ENCODE data around the gene GOSR1. TPM values are rescaled to one million over a fixed set of nuclear protein-coding genes. Genes with fewer than 3 reads are reported as not detected.
A peak's percentile ranks its signal among the peaks of the same experiment; 100 is the strongest.
"Not testable (repeated sequence)": the region's sequence is repeated elsewhere in the genome, so short reads cannot be mapped to it uniquely, and the experiment has no call there.

The GOSR1 gene
- total and polyA plus RNA-seq, 4 donors = 29.0 to 39.8 (median 29.5) TPM

GRCh38 chr17:30520436-30520835 lies 43.2 kb downstream of the GOSR1 start:
- H3K36me3 ChIP-seq (ENCODE audit: control insufficient read depth, insufficient read depth, low read length) = peaks cover 33% of the 10 kb centered on the region
- peak in 1 of 6 donors; percentile 5 for DNase-seq (ENCODE audit: low read depth in 4 of 6, low spot score in 6 of 6)
- no peaks in the 10 kb centered on the region for H3K9me3 ChIP-seq (ENCODE audit: control insufficient read depth, insufficient read depth, low read length)
- no CpG with 5 or more reads among the region's 2 CpGs for WGBS (ENCODE audit: insufficient coverage)
- H3K27ac ChIP-seq (ENCODE audit: low read depth, low read length) = no peak overlapping the region
- no peak overlapping the region for H3K4me3 ChIP-seq (ENCODE audit: low read depth, low read length)
- H3K27me3 ChIP-seq (ENCODE audit: control insufficient read depth, insufficient read depth, low read length) = no peaks in the 10 kb centered on the region
- no peaks in the 10 kb centered on the region for H3K4me1 ChIP-seq (ENCODE audit: control insufficient read depth, insufficient read depth, low read length)

DNA sequence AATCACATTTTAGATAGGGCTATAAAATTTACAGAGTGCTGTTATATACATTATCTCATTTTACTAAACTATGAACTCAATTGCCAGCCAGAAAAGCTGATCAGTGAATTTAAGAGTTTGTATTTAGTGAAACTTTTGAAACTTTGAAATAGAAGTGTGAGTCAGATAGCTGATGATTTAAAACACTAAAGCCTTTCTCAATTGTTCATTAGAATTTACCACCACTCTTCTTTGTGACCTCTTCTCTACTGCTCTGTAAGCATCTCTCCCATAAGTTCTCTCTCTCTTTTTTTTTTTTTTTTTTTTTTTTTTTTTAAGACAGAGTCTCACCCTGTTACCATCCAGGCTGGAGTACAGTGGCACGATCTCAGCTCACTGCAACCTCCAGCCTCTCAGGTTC lies 43.7 kb downstream of the GOSR1 start:
- Histone ChIP-seq H3K27me3 (ENCODE audit: control insufficient read depth, insufficient read depth, low read length) (no peaks in the 10 kb centered on the region), H3K27ac (ENCODE audit: low read depth, low read length) (no peak overlapping the region), H3K4me1 (ENCODE audit: control insufficient read depth, insufficient read depth, low read length) (no peaks in the 10 kb centered on the region), H3K4me3 (ENCODE audit: low read depth, low read length) (no peak overlapping the region), H3K9me3 (ENCODE audit: control insufficient read depth, insufficient read depth, low read length) (no peaks in the 10 kb centered on the region), H3K36me3 (ENCODE audit: control insufficient read depth, insufficient read depth, low read length) (peaks cover 33% of the 10 kb centered on the region)
- no peak for DNase-seq (ENCODE audit: low read depth in 4 of 6, low spot score in 6 of 6)
- 100% methylated on average over 1 of the region's 1 CpG for WGBS (ENCODE audit: insufficient coverage)

DNA sequence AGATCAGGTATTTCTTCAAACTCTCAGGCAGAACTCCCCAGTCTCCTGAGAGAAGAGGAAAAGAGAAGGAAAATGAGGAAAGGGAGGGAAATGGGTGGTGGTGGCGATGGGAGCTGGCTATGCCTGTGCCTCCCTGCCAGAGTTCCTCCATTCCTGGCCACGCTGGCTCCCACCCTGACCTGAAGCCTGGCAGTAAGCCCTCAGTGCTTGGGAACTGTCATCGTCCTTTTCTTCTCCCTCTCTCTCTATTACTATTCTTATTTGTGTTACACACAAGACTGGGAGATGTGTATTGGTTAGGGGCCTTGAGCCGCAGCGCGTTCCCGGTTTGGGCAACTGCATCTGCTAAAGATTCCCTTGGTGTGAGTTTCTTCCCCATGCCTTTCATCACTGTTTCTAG lies 44.6 kb downstream of the GOSR1 start:
- Histone ChIP-seq H3K27ac (ENCODE audit: low read depth, low read length) (no peak overlapping the region), H3K27me3 (ENCODE audit: control insufficient read depth, insufficient read depth, low read length) (no peaks in the 10 kb centered on the region), H3K9me3 (ENCODE audit: control insufficient read depth, insufficient read depth, low read length) (no peaks in the 10 kb centered on the region), H3K36me3 (ENCODE audit: control insufficient read depth, insufficient read depth, low read length) (peaks cover 31% of the 10 kb centered on the region), H3K4me3 (ENCODE audit: low read depth, low read length) (no peak overlapping the region), H3K4me1 (ENCODE audit: control insufficient read depth, insufficient read depth, low read length) (no peaks in the 10 kb centered on the region)
- no CpG with 5 or more reads among the region's 7 CpGs for WGBS (ENCODE audit: insufficient coverage)
- DNase-seq (ENCODE audit: low read depth in 4 of 6, low spot score in 6 of 6) = no peak

- not testable (repeated sequence) for H3K27me3 ChIP-seq (ENCODE audit: control insufficient read depth, insufficient read depth, low read length); H3K4me3 ChIP-seq (ENCODE audit: low read depth, low read length); H3K4me1 ChIP-seq (ENCODE audit: control insufficient read depth, insufficient read depth, low read length); H3K9me3 ChIP-seq (ENCODE audit: control insufficient read depth, insufficient read depth, low read length); H3K27ac ChIP-seq (ENCODE audit: low read depth, low read length); DNase-seq (ENCODE audit: low read depth in 4 of 6, low spot score in 6 of 6)
- 97% methylated on average over 9 of the region's 35 CpGs for WGBS (ENCODE audit: insufficient coverage)
- peaks cover 30% of the 10 kb centered on the region for H3K36me3 ChIP-seq (ENCODE audit: control insufficient read depth, insufficient read depth, low read length)
Observed at GRCh38 chr17:30523236-30523635, 46.0 kb downstream of the GOSR1 start.

- WGBS (ENCODE audit: insufficient coverage) = 51% methylated on average over 2 of the region's 3 CpGs
- no peak overlapping the region for H3K27ac ChIP-seq (ENCODE audit: low read depth, low read length)
- no peak overlapping the region for H3K4me3 ChIP-seq (ENCODE audit: low read depth, low read length)
- no peaks in the 10 kb centered on the region for H3K9me3 ChIP-seq (ENCODE audit: control insufficient read depth, insufficient read depth, low read length)
- H3K27me3 ChIP-seq (ENCODE audit: control insufficient read depth, insufficient read depth, low read length) = no peaks in the 10 kb centered on the region
- peak in 1 of 6 donors; percentile 3 for DNase-seq (ENCODE audit: low read depth in 4 of 6, low spot score in 6 of 6)
- H3K4me1 ChIP-seq (ENCODE audit: control insufficient read depth, insufficient read depth, low read length) = no peaks in the 10 kb centered on the region
- H3K36me3 ChIP-seq (ENCODE audit: control insufficient read depth, insufficient read depth, low read length) = peaks cover 26% of the 10 kb centered on the region
Observed at GRCh38 chr17:30524847-30525246, 47.6 kb downstream of the GOSR1 start.

GRCh38 chr17:30526401-30526800 lies 49.2 kb downstream of the GOSR1 start:
- Histone ChIP-seq H3K27me3 (ENCODE audit: control insufficient read depth, insufficient read depth, low read length) (no peaks in the 10 kb centered on the region), H3K4me3 (ENCODE audit: low read depth, low read length) (no peak overlapping the region), H3K4me1 (ENCODE audit: control insufficient read depth, insufficient read depth, low read length) (no peaks in the 10 kb centered on the region), H3K27ac (ENCODE audit: low read depth, low read length) (no peak overlapping the region), H3K9me3 (ENCODE audit: control insufficient read depth, insufficient read depth, low read length) (no peaks in the 10 kb centered on the region), H3K36me3 (ENCODE audit: control insufficient read depth, insufficient read depth, low read length) (peaks cover 24% of the 10 kb centered on the region)
- WGBS (ENCODE audit: insufficient coverage) = 67% methylated on average over 2 of the region's 2 CpGs
- DNase-seq (ENCODE audit: low read depth in 4 of 6, low spot score in 6 of 6) = no peak

DNA sequence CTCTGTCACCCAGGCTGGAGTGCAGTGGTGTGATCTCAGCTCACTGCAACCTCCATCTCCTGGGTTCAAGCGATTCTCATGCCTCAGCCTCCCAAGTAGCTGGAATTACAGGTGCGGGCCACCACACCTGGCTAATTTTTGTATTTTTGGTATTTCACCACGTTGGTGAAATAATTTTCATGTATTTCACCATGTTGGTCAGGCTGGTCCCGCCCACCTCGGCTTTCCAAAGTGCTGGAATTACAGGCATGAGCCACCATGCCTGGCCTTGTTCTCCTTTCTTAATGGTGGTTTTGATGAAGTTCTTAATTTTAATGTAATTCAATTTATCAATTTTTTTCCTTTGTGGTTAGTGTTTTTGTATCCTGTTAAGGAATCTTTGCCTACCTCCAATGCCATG lies 51.5 kb downstream of the GOSR1 start:
- not testable (repeated sequence) for H3K27ac ChIP-seq (ENCODE audit: low read depth, low read length); H3K4me1 ChIP-seq (ENCODE audit: control insufficient read depth, insufficient read depth, low read length); H3K36me3 ChIP-seq (ENCODE audit: control insufficient read depth, insufficient read depth, low read length); H3K27me3 ChIP-seq (ENCODE audit: control insufficient read depth, insufficient read depth, low read length); H3K4me3 ChIP-seq (ENCODE audit: low read depth, low read length); H3K9me3 ChIP-seq (ENCODE audit: control insufficient read depth, insufficient read depth, low read length); DNase-seq (ENCODE audit: low read depth in 4 of 6, low spot score in 6 of 6)
- WGBS (ENCODE audit: insufficient coverage) = 90% methylated on average over 2 of the region's 5 CpGs

- Histone ChIP-seq H3K27ac (ENCODE audit: low read depth, low read length) (no peak overlapping the region), H3K9me3 (ENCODE audit: control insufficient read depth, insufficient read depth, low read length) (no peaks in the 10 kb centered on the region), H3K4me1 (ENCODE audit: control insufficient read depth, insufficient read depth, low read length) (no peaks in the 10 kb centered on the region), H3K36me3 (ENCODE audit: control insufficient read depth, insufficient read depth, low read length) (peaks cover 7% of the 10 kb centered on the region), H3K27me3 (ENCODE audit: control insufficient read depth, insufficient read depth, low read length) (no peaks in the 10 kb centered on the region), H3K4me3 (ENCODE audit: low read depth, low read length) (no peak overlapping the region)
- whole genome bisulfite sequencing (ENCODE audit: insufficient coverage) = 93% methylated on average over 1 of the region's 2 CpGs
- no peak for DNase-seq (ENCODE audit: low read depth in 4 of 6, low spot score in 6 of 6)
Observed at GRCh38 chr17:30530346-30531025, 53.3 kb downstream of the GOSR1 start.

DNA sequence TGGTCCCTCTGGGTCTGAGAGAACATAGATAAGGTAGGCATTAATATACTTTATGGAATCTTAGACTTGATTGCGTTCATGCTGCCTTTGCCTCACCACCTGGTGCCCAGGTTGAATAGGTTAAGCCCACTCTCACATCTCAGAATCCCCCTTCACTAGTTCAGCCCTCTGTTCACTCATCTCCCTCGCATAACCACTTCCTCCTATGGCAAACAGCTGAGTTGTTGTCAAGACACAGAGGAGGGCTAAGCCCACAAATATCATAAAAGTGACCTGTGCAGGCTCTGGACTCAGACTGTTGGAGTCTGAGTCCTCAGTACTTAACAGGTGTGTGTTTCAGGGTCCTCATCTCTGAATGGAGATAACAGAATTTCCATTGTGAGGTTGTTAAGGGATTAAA lies 55.7 kb downstream of the GOSR1 start:
- Histone ChIP-seq H3K4me3 (ENCODE audit: low read depth, low read length) (no peak overlapping the region), H3K9me3 (ENCODE audit: control insufficient read depth, insufficient read depth, low read length) (no peaks in the 10 kb centered on the region), H3K27me3 (ENCODE audit: control insufficient read depth, insufficient read depth, low read length) (no peaks in the 10 kb centered on the region), H3K4me1 (ENCODE audit: control insufficient read depth, insufficient read depth, low read length) (no peaks in the 10 kb centered on the region), H3K36me3 (ENCODE audit: control insufficient read depth, insufficient read depth, low read length) (peaks cover 7% of the 10 kb centered on the region), H3K27ac (ENCODE audit: low read depth, low read length) (no peak overlapping the region)
- no peak for DNase-seq (ENCODE audit: low read depth in 4 of 6, low spot score in 6 of 6)
- 100% methylated on average over 1 of the region's 2 CpGs for WGBS (ENCODE audit: insufficient coverage)

GRCh38 chr17:30534298-30534697 lies 57.1 kb downstream of the GOSR1 start:
- no peaks in the 10 kb centered on the region for H3K4me1 ChIP-seq (ENCODE audit: control insufficient read depth, insufficient read depth, low read length)
- 88% methylated on average over 10 of the region's 12 CpGs for WGBS (ENCODE audit: insufficient coverage)
- H3K27ac ChIP-seq (ENCODE audit: low read depth, low read length) = no peak overlapping the region
- DNase-seq (ENCODE audit: low read depth in 4 of 6, low spot score in 6 of 6) = no peak
- H3K9me3 ChIP-seq (ENCODE audit: control insufficient read depth, insufficient read depth, low read length) = no peaks in the 10 kb centered on the region
- no peak overlapping the region for H3K4me3 ChIP-seq (ENCODE audit: low read depth, low read length)
- no peaks in the 10 kb centered on the region for H3K27me3 ChIP-seq (ENCODE audit: control insufficient read depth, insufficient read depth, low read length)
- peaks cover 7% of the 10 kb centered on the region for H3K36me3 ChIP-seq (ENCODE audit: control insufficient read depth, insufficient read depth, low read length)
